Skeletal muscle tissue (tissue), 4 donors: ENCODE results near the gene GALNT9. TPM values are rescaled to one million over a fixed set of nuclear protein-coding genes. Genes with fewer than 3 reads are reported as not detected.

ENCODE experiments used
- H3K27ac ChIP-seq: one replicate; pipeline ENCODE4 v1.7.0; 2013; ENCODE audit warnings: mild to moderate bottlenecking, low read depth, low read length, inconsistent platforms
- H3K27me3 ChIP-seq, 3 donors: one replicate each; pipeline ENCODE4 v1.7.0; 2013; ENCODE audit warnings: low read length in 3 of 3; ENCODE audit not compliant: control insufficient read depth in 3 of 3, insufficient read depth in 3 of 3
- H3K36me3 ChIP-seq, 3 donors: one replicate each; pipeline ENCODE4 v1.7.0; 2013; ENCODE audit warnings: low read length in 3 of 3; ENCODE audit not compliant: control insufficient read depth in 3 of 3, insufficient read depth in 3 of 3
- H3K4me1 ChIP-seq, 3 donors: one replicate each; pipeline ENCODE4 v1.7.0; 2013; ENCODE audit warnings: low read length in 3 of 3, mild to moderate bottlenecking in 3 of 3; ENCODE audit not compliant: control insufficient read depth in 3 of 3, insufficient read depth in 3 of 3
- H3K4me3 ChIP-seq, 3 donors: one replicate each; pipeline ENCODE4 v1.7.0; 2013; ENCODE audit warnings: low read length in 3 of 3
- H3K9ac ChIP-seq, 3 donors: one replicate each; pipeline ENCODE4 v1.7.0; 2013; ENCODE audit warnings: low read length in 3 of 3, mild to moderate bottlenecking in 3 of 3, moderate library complexity in 2 of 3, low read depth in 1 of 3
- H3K9me3 ChIP-seq, 3 donors: one replicate each; pipeline ENCODE4 v1.7.0; 2013; ENCODE audit warnings: low read length in 3 of 3; ENCODE audit not compliant: control insufficient read depth in 3 of 3
- total RNA-seq: library from RNA; depleted of rRNA; stranded (reverse); fragments of >200 nt; gene quantifications from one replicate; pipeline ENCODE4 v1.2.3, GENCODE V29; 2014
- donor health status: Osteomylitis.

GALNT9 gene
- total RNA-seq, 1 donor from 2014 or later, result 0.52 TPM

- Histone ChIP-seq H3K4me1 (no peaks in the 10 kb centered on the region), H3K27ac (no peak overlapping the region), H3K4me3 (no peak overlapping the region), H3K27me3 (peaks cover 14 to 38% (median 25%) of the 10 kb centered on the region in 3 donors), H3K9me3 (peaks cover 0 to 9% (median 9%) of the 10 kb centered on the region in 3 donors), H3K9ac (no peak overlapping the region), H3K36me3 (no peaks in the 10 kb centered on the region)
Observed at GRCh38 chr12:132366341-132366861, 37.0 kb upstream of the GALNT9 start.

DNA sequence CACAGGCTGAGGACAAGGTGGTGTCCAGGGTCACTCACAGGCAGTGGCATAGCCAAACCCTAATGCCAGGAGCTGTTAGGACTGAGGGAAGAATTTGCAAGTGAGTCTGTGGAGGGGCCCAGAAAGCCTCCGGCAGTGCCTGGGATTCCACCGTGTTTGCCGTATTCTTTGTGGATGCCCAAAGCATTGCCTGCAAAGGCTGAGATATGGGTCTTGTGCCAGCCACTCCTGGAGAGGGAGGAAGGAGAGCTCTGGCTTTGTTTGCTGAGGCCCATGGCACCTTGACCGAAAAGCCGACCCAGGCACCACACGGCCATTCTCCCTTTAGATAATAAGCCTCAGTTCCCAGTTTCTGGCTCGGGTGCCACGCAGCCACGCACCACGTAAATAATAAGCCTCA, 35.8 kb upstream of the GALNT9 start:
- no peaks in the 10 kb centered on the region for H3K36me3 ChIP-seq
- no peak overlapping the region for H3K4me3 ChIP-seq
- H3K27me3 ChIP-seq, result peaks cover 10 to 32% (median 25%) of the 10 kb centered on the region in 3 donors
- H3K9ac ChIP-seq, result no peak overlapping the region
- no peak overlapping the region for H3K27ac ChIP-seq
- no peaks in the 10 kb centered on the region for H3K4me1 ChIP-seq
- peaks cover 0 to 7% (median 0%) of the 10 kb centered on the region in 3 donors for H3K9me3 ChIP-seq

GRCh38 chr12:132364348-132364902, 35.0 kb upstream of the GALNT9 start:
- peaks cover 8 to 28% (median 23%) of the 10 kb centered on the region in 3 donors for H3K27me3 ChIP-seq
- H3K4me3 ChIP-seq, result no peak overlapping the region
- peaks cover 0 to 10% (median 0%) of the 10 kb centered on the region in 3 donors for H3K9me3 ChIP-seq
- H3K36me3 ChIP-seq, result no peaks in the 10 kb centered on the region
- no peaks in the 10 kb centered on the region for H3K4me1 ChIP-seq
- no peak overlapping the region for H3K27ac ChIP-seq
- H3K9ac ChIP-seq, result no peak overlapping the region

GRCh38 chr12:132363661-132364347, 34.4 kb upstream of the GALNT9 start:
- Histone ChIP-seq H3K9ac (no peak overlapping the region), H3K4me1 (no peaks in the 10 kb centered on the region), H3K9me3 (peaks cover 0 to 10% (median 0%) of the 10 kb centered on the region in 3 donors), H3K36me3 (no peaks in the 10 kb centered on the region), H3K4me3 (no peak overlapping the region), H3K27ac (no peak overlapping the region), H3K27me3 (peaks cover 7 to 28% (median 23%) of the 10 kb centered on the region in 3 donors)

GRCh38 chr12:132362996-132363660, 33.7 kb upstream of the GALNT9 start:
- Histone ChIP-seq H3K27ac (no peak overlapping the region), H3K9ac (no peak overlapping the region), H3K9me3 (peaks cover 0 to 10% (median 0%) of the 10 kb centered on the region in 3 donors), H3K36me3 (no peaks in the 10 kb centered on the region), H3K27me3 (peaks cover 7 to 28% (median 20%) of the 10 kb centered on the region in 3 donors), H3K4me1 (no peaks in the 10 kb centered on the region), H3K4me3 (no peak overlapping the region)

GRCh38 chr12:132360906-132361777, 31.8 kb upstream of the GALNT9 start:
- Histone ChIP-seq H3K27ac (no peak overlapping the region), H3K36me3 (no peaks in the 10 kb centered on the region), H3K9me3 (peaks cover 0 to 10% (median 0%) of the 10 kb centered on the region in 3 donors), H3K4me1 (no peaks in the 10 kb centered on the region), H3K9ac (no peak overlapping the region), H3K4me3 (no peak overlapping the region), H3K27me3 (peaks cover 13 to 28% (median 26%) of the 10 kb centered on the region in 3 donors)

- no peaks in the 10 kb centered on the region for H3K4me1 ChIP-seq
- H3K9ac ChIP-seq, result no peak overlapping the region
- no peak overlapping the region for H3K4me3 ChIP-seq
- no peaks in the 10 kb centered on the region for H3K36me3 ChIP-seq
- H3K27me3 ChIP-seq, result peaks cover 16 to 32% (median 30%) of the 10 kb centered on the region in 3 donors
- H3K27ac ChIP-seq, result no peak overlapping the region
- peaks cover 0 to 10% (median 0%) of the 10 kb centered on the region in 3 donors for H3K9me3 ChIP-seq
Observed at GRCh38 chr12:132360410-132360809, 31.0 kb upstream of the GALNT9 start.

DNA sequence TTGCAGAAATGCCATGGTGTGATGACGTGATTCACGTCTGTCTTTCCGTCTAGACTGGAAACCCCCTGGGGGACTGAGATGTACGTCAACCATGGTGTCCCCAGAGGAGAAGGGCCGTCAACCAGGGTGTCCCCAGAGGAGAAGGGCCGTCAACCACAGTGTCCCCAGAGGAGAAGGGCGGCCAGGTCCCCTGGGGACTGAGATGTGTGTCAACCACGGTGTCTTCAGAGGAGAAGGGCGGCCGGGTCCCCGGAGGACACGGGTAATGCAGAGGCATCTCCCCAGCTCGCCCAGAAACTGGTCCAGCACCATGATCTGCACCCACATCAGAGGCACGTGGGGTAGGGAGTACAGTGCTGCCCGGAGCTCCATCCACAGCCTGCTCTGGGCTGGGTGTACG, 30.6 kb upstream of the GALNT9 start:
- no peak overlapping the region for H3K27ac ChIP-seq
- no peaks in the 10 kb centered on the region for H3K4me1 ChIP-seq
- H3K27me3 ChIP-seq, result peaks cover 19 to 36% (median 33%) of the 10 kb centered on the region in 3 donors
- no peak overlapping the region for H3K9ac ChIP-seq
- H3K4me3 ChIP-seq, result no peak overlapping the region
- H3K36me3 ChIP-seq, result no peaks in the 10 kb centered on the region
- H3K9me3 ChIP-seq, result peaks cover 0 to 10% (median 0%) of the 10 kb centered on the region in 3 donors

DNA sequence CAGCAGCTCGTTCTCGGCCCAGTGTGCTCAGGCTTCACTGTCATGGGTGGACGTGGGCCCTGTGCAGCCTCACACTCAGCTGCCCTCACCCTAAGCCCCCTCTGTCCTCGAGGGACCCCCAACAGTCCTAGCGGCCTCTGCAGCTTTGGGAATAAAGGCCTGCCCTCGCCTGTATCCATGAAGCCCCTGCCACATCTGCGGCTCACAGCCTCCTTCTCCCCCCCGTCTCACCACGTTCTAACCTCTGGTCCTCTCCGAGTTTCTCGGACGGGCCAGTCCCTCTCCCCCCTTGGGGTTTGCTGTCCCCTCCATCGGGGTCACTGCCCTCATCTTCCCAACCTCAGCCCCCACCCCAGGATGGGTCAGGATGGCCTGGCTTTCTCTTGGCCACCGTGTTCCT, 30.2 kb upstream of the GALNT9 start:
- no peaks in the 10 kb centered on the region for H3K4me1 ChIP-seq
- no peak overlapping the region for H3K27ac ChIP-seq
- H3K36me3 ChIP-seq, result no peaks in the 10 kb centered on the region
- H3K27me3 ChIP-seq, result peaks cover 24 to 40% (median 37%) of the 10 kb centered on the region in 3 donors
- H3K9me3 ChIP-seq, result peaks cover 0 to 10% (median 0%) of the 10 kb centered on the region in 3 donors
- H3K9ac ChIP-seq, result no peak overlapping the region
- no peak overlapping the region for H3K4me3 ChIP-seq
